Ascending aorta (tissue), 2 donors: ENCODE measurements around the gene JCHAIN. TPM values are rescaled to one million over a fixed set of nuclear protein-coding genes. Genes with fewer than 3 reads are reported as not detected.
A peak's percentile ranks its signal among the peaks of the same experiment; 100 is the strongest.
"Not testable (repeated sequence)": the region's sequence is repeated elsewhere in the genome, so short reads cannot be mapped to it uniquely, and the experiment has no call there.

Experiments
- DNase-seq, 2 donors: peaks; one replicate each; pipeline ENCODE4 v3.0.0-alpha.2; 2019; ENCODE audit warnings: low spot score in 2 of 2
- H3K27ac ChIP-seq, 2 donors: fragments of 200-600 bp; sonication (generic); one replicate each; pipeline ENCODE4 v1.5.1; 2016 to 2017; ENCODE audit warnings: mild to moderate bottlenecking in 1 of 2
- H3K27me3 ChIP-seq: fragments of 200-600 bp; sonication (generic); one replicate; pipeline ENCODE4 v1.5.1; 2017
- H3K36me3 ChIP-seq, 2 donors: fragments of 200-600 bp; sonication (generic); one replicate each; pipeline ENCODE4 v1.5.1; 2016
- H3K4me1 ChIP-seq, 2 donors: fragments of 200-600 bp; sonication (generic); one replicate each; pipeline ENCODE4 v1.5.1; 2016 to 2017; ENCODE audit warnings: mild to moderate bottlenecking in 1 of 2
- H3K4me3 ChIP-seq, 2 donors: fragments of 200-600 bp; sonication (generic); one replicate each; pipeline ENCODE4 v1.5.1; 2016 to 2017; ENCODE audit warnings: mild to moderate bottlenecking in 1 of 2
- H3K9me3 ChIP-seq, 2 donors: fragments of 200-600 bp; sonication (generic); one replicate each; pipeline ENCODE4 v1.5.1; 2016
- CTCF ChIP-seq, 3 experiments: fragments of 200-600 bp in 2 of 3; fragments of 450-650 bp in 1 of 3; sonication (generic) in 2 of 3; IDR thresholded peaks; one replicate each; pipeline ENCODE4 v1.5.1; 2016 to 2019; ENCODE audit warnings: antibody characterized with exemption in 3 of 3, mild to moderate bottlenecking in 1 of 3, moderate library complexity in 1 of 3
- intact Hi-C: fragments of 100-400 bp; cut with DNase I; formaldehyde crosslinking; loops from one replicate; pipeline ENCODE4 v1.15.1; 2023
- total RNA-seq: library from RNA; depleted of rRNA; stranded (reverse); fragments of >200 nt; gene quantifications from one replicate; pipeline ENCODE4 v1.1.0, GENCODE V29; 2016

The JCHAIN gene
- total RNA-seq, 1 donor from 2014 or later: 4.0 TPM

GRCh38 chr4:70701271-70701670, 35.0 kb upstream of the JCHAIN start:
- peaks cover 0 to 2% of the 10 kb centered on the region in 2 donors for H3K4me1 ChIP-seq
- no peak for TF ChIP-seq CTCF (IDR thresholded peaks at IDR 0.05)
- H3K27me3 ChIP-seq: no peaks in the 10 kb centered on the region
- no peaks in the 10 kb centered on the region for H3K36me3 ChIP-seq
- no peak overlapping the region for H3K4me3 ChIP-seq
- no peak for DNase-seq
- H3K9me3 ChIP-seq: no peaks in the 10 kb centered on the region
- intact Hi-C loops: no loop called here
- no peak overlapping the region for H3K27ac ChIP-seq

- H3K27ac ChIP-seq: no peak overlapping the region
- no peak for DNase-seq
These were observed 34.4 kb upstream of the JCHAIN start for GRCh38 chr4:70700712-70701111.

GRCh38 chr4:70698435-70698834, 32.1 kb upstream of the JCHAIN start:
- H3K4me1 ChIP-seq, H3K27me3 ChIP-seq, H3K27ac ChIP-seq, H3K4me3 ChIP-seq, H3K36me3 ChIP-seq, DNase-seq, H3K9me3 ChIP-seq, intact Hi-C loops: not testable (repeated sequence)

More at GRCh38 chr4:70700712-70701111, 34.4 kb upstream of the JCHAIN start:
- no peak overlapping the region for H3K4me3 ChIP-seq
- TF ChIP-seq CTCF (IDR thresholded peaks at IDR 0.05): no peak
- no peaks in the 10 kb centered on the region for H3K36me3 ChIP-seq
- intact Hi-C loops: no loop called here
- no peaks in the 10 kb centered on the region for H3K9me3 ChIP-seq
- H3K4me1 ChIP-seq: no peaks in the 10 kb centered on the region
- no peaks in the 10 kb centered on the region for H3K27me3 ChIP-seq

GRCh38 chr4:70694633-70695032, 28.3 kb upstream of the JCHAIN start:
- H3K9me3 ChIP-seq, H3K27ac ChIP-seq, H3K27me3 ChIP-seq, DNase-seq, H3K36me3 ChIP-seq, H3K4me3 ChIP-seq, intact Hi-C loops: not testable (repeated sequence)
- H3K4me1 ChIP-seq: peaks cover 0 to 17% of the 10 kb centered on the region in 2 donors

- no peaks in the 10 kb centered on the region for H3K9me3 ChIP-seq
- no peak overlapping the region for H3K4me3 ChIP-seq
- DNase-seq: no peak
- intact Hi-C loops: no loop called here
- no peak overlapping the region for H3K27ac ChIP-seq
- TF ChIP-seq CTCF (IDR thresholded peaks at IDR 0.05): no peak
- H3K27me3 ChIP-seq: no peaks in the 10 kb centered on the region
- H3K4me1 ChIP-seq: peaks cover 0 to 23% of the 10 kb centered on the region in 2 donors
- H3K36me3 ChIP-seq: peaks cover 0 to 6% of the 10 kb centered on the region in 2 donors
These were observed 25.4 kb upstream of the JCHAIN start for GRCh38 chr4:70691661-70692060.

GRCh38 chr4:70688795-70689231, 22.5 kb upstream of the JCHAIN start:
- Histone ChIP-seq H3K4me1 (peaks cover 0 to 23% of the 10 kb centered on the region in 2 donors), H3K36me3 (peaks cover 0 to 6% of the 10 kb centered on the region in 2 donors), H3K9me3 (no peaks in the 10 kb centered on the region), H3K4me3 (peak overlapping the region; percentile 86 to 88), H3K27ac (peak overlapping the region; percentile 81 to 98), H3K27me3 (no peaks in the 10 kb centered on the region)
- no peak for TF ChIP-seq CTCF (IDR thresholded peaks at IDR 0.05)
- intact Hi-C loops: loop anchor here (1.0 to 10.0 kb wide), 7 partner anchors 16 to 1758 kb away; partner anchors contain the start of genes DCK, GRSF1 and MOB1B
- DNase-seq: no peak
